ENCODE results near the gene MRPS2.
"Not testable (repeated sequence)": the region's sequence is repeated elsewhere in the genome, so short reads cannot be mapped to it uniquely, and the experiment has no call there.

The MRPS2 gene

DNA sequence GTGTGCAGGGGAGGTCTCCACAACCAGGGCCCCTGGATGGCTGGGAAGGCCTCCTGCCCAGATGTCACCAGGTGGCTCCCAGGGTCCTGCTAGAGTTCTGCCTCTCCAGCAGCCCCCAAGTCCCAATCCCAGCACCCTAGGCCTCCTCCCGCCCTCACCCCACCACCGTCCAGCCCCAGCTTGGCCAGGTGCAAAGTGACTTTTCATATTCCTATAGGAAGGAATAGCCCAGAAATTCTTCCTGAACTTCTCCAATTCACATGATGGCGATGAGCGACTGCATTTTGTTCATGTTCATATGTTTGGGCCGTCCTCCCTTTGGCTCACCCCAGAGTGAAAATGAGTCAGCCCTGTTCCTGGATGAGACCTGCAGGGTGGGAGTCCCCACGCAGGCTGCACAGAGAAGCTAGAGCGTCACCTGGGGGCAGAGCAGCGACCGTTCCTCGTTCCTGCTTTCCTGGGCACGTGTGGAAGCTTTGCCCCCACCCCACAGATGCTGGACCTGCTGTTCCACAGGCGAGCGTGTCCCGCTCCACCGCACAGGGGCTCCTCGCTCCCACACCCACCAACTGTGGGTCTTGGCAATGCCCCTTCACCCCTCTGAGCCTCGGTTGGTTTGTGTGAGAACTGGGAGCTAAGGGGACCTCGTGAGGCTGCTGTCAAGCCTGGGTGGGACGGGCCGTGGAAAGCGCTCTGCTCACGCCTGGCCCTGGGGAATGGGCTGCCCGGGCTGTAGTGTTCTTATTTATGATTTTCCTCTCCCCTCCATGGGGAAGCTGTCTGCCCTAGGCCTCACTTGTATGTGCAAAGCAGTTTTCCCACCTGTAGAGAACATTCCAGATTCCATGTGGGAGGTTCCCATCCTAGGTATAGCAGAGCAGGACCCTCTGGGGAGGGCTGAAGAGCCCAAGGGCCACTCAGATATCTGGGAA, 6.9 kb downstream of the MRPS2 start:
- Histone ChIP-seq H3K36me3 (ENCODE audit: insufficient read depth, low read length) (peaks cover 31% of the 10 kb centered on the region), H3K4me1 (ENCODE audit: insufficient read depth, low read length) (peaks cover 1% of the 10 kb centered on the region), H2AFZ (ENCODE audit: low read depth, low read length) (no peak overlapping the region), H3K27me3 (ENCODE audit: insufficient read depth, low read length) (no peaks in the 10 kb centered on the region), H3K9me3 (ENCODE audit: low read length) (no peaks in the 10 kb centered on the region), H3K4me3 (ENCODE audit: low read length) (no peak overlapping the region)

DNA sequence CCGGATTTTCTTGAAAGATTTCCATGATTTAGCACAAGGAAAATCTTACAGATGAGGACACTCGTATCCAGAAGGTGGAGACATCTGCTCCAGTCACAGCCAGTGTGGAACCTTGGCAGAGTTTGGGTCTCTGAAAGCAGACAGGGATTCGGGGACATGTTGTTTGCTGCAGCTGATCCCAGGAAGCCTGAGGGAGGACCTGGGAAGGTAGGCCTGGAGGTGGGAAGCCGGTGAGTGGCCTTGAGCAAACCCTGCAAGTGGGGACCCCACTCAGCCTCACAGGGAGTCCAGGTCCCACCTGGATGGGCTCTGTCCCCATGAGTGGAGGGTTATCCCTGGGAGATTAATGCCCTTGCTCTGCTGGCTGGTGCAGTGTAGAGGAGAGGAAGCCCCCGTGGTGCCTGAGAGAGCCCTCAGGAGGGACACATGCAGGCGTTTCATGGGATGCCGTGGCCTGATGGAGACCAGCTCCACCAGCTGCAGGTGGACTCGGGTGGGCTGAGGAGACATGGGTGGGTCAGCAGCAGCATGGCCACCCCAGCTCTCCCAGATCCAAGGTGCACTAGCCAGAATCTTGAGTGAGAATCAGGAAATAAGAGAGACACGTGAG, 7.8 kb downstream of the MRPS2 start:
- no peaks in the 10 kb centered on the region for H3K9me3 ChIP-seq (ENCODE audit: low read length)
- no peak overlapping the region for H3K4me3 ChIP-seq (ENCODE audit: low read length)
- H3K36me3 ChIP-seq (ENCODE audit: insufficient read depth, low read length): peaks cover 21% of the 10 kb centered on the region
- no peak overlapping the region for H2AFZ ChIP-seq (ENCODE audit: low read depth, low read length)
- no peaks in the 10 kb centered on the region for H3K27me3 ChIP-seq (ENCODE audit: insufficient read depth, low read length)
- H3K4me1 ChIP-seq (ENCODE audit: insufficient read depth, low read length): peaks cover 2% of the 10 kb centered on the region

DNA sequence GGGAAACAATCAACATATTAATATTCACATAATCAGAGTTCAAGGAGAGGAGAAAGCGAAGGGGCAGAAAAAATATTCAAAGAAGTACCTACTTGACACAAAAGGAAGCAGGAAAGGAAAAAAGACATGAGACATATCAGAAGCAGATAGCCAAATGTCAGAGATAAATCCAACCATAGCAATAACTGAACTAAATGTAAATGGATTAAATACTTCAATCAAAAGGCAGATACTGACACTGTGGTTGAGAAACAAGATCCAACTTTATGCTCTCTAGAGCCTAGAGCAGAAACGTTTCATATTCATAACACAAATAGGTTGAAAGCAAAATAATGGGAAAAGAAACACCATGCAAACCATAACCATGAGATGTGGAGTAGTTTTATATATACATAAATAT, 9.0 kb downstream of the MRPS2 start:
- Histone ChIP-seq H2AFZ (ENCODE audit: low read depth, low read length) (no peak overlapping the region), H3K4me1 (ENCODE audit: insufficient read depth, low read length) (peaks cover 2% of the 10 kb centered on the region), H3K27me3 (ENCODE audit: insufficient read depth, low read length) (no peaks in the 10 kb centered on the region), H3K9me3 (ENCODE audit: low read length) (no peaks in the 10 kb centered on the region), H3K36me3 (ENCODE audit: insufficient read depth, low read length) (peaks cover 10% of the 10 kb centered on the region), H3K4me3 (ENCODE audit: low read length) (no peak overlapping the region)

DNA sequence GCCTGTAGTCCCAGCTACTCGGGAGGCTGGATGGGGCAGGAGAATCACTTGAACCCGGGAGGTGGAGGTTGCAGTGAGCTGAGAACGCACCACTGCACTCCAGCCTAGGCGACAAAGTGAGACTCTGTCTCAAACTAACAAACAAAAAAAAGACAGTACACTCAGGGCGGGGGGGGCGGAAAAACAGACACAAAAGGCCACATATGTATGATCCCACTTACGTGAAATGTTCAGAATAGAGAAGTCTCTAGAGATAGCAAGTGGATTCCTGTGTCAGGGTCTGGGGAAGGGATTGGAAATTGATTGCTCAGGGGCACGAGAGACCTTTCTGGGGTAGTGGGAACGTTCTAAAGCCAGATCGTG, 11.7 kb downstream of the MRPS2 start:
- peaks cover 2% of the 10 kb centered on the region for H3K4me1 ChIP-seq (ENCODE audit: insufficient read depth, low read length)
- H3K27me3 ChIP-seq (ENCODE audit: insufficient read depth, low read length): no peaks in the 10 kb centered on the region
- H3K4me3 ChIP-seq (ENCODE audit: low read length): no peak overlapping the region
- no peak overlapping the region for H2AFZ ChIP-seq (ENCODE audit: low read depth, low read length)
- no peaks in the 10 kb centered on the region for H3K36me3 ChIP-seq (ENCODE audit: insufficient read depth, low read length)
- no peaks in the 10 kb centered on the region for H3K9me3 ChIP-seq (ENCODE audit: low read length)

DNA sequence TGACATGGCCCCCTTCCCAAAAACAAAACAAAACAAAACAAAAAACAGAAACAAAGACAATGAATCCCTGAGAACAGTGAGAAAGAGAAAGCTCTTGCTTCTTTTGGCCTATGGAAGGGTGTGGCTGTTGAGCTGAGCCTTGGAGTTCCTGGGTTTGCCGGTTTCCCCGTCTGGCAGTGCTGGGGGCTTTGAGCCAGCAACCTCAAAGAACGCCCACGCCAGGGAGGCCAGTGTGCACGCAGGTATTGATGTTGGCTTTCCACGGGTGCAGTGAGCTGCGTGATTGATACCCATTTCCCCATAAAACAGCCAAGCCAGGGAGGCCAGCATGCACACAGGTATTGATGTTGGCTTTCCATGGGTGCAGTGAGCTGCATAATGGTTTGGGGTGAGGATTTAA, 12.4 kb downstream of the MRPS2 start:
- peaks cover 2% of the 10 kb centered on the region for H3K4me1 ChIP-seq (ENCODE audit: insufficient read depth, low read length)
- H2AFZ ChIP-seq (ENCODE audit: low read depth, low read length): no peak overlapping the region
- no peaks in the 10 kb centered on the region for H3K27me3 ChIP-seq (ENCODE audit: insufficient read depth, low read length)
- H3K4me3 ChIP-seq (ENCODE audit: low read length): no peak overlapping the region
- no peaks in the 10 kb centered on the region for H3K9me3 ChIP-seq (ENCODE audit: low read length)
- H3K36me3 ChIP-seq (ENCODE audit: insufficient read depth, low read length): no peaks in the 10 kb centered on the region

DNA sequence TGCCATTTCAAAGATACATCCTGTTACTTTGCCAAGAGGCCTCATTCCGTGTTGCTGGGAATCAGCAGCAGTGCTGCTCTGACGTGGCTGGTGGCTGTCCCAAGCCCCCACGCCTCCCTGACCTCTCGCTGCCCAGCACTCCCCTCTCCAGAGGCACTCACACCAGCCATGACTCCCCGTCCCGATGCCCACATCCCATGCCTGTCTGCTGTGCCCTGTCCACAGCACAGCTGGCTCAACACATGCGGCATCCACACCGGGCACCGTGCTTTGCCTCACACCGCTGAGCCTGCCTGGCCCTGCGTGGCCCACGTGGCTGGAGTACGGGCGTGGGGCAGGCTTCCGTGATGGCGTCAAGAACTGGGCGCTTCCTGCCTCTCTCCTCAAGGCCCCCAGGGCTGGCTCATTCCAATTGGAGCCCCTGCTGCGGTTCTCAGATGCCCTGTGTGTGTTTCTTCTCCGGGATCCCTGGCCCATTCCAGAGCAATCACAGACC, 12.9 kb downstream of the MRPS2 start:
- no peak overlapping the region for H3K4me3 ChIP-seq (ENCODE audit: low read length)
- no peak overlapping the region for H2AFZ ChIP-seq (ENCODE audit: low read depth, low read length)
- H3K27me3 ChIP-seq (ENCODE audit: insufficient read depth, low read length): no peaks in the 10 kb centered on the region
- H3K4me1 ChIP-seq (ENCODE audit: insufficient read depth, low read length): peaks cover 2% of the 10 kb centered on the region
- no peaks in the 10 kb centered on the region for H3K36me3 ChIP-seq (ENCODE audit: insufficient read depth, low read length)
- no peaks in the 10 kb centered on the region for H3K9me3 ChIP-seq (ENCODE audit: low read length)

DNA sequence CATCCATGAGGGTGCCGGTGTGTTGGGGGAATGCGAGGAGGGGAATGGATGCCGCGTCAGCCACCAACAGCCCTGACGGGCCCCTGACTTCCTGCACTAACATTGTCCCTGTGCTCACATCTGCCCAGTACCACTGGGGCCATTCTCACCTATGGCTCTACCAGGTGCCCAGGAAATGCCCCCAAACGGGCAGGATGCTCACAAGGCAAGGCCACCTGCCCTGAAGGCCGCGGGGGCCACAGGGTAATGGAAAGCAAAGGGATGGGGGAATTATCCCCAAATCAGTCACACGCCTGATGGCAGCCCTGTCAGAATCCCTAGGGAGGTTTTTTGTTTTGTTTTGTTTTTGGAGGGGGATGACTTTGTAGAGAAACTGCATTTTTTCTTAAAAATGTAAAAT, 13.4 kb downstream of the MRPS2 start:
- not testable (repeated sequence) for H2AFZ ChIP-seq (ENCODE audit: low read depth, low read length); H3K9me3 ChIP-seq (ENCODE audit: low read length); H3K27me3 ChIP-seq (ENCODE audit: insufficient read depth, low read length); H3K4me3 ChIP-seq (ENCODE audit: low read length); H3K4me1 ChIP-seq (ENCODE audit: insufficient read depth, low read length); H3K36me3 ChIP-seq (ENCODE audit: insufficient read depth, low read length)

DNA sequence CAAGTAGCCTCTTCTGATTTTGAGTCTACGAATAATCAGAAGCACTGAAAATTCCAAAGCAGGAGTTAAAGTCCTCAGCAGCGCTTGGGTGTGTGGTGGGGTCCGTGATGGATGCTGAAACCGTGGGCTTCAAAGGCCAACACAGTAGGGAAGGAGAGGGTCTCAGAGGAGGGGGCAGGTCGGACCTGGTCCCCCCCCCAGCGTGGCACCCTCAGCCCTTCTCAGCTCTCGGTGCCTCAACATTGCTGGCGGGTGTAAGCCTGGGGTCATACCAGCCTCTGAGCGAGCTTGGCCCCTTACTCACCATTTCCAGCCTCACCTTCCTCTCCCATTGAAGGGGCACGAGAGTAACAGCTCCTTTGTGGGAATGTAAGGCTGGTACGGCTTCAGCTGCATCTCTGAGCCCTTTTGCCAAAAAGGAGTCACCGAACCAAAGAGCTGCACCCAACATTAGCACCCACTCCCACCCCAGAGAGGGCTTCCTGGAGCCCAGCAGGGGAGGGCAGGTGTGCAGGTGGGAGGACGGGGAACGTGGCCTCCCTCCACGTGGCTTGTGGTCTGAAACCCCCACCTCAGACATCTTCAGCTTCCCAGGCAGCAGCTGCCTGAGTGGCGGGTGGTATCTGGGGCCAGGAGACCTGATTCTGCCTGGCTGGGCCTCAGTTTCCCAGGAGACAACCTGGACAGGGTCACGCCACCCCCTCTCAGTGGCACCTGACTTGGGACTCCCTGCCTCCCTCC, 14.0 kb downstream of the MRPS2 start:
- peaks cover 2% of the 10 kb centered on the region for H3K4me1 ChIP-seq (ENCODE audit: insufficient read depth, low read length)
- no peaks in the 10 kb centered on the region for H3K36me3 ChIP-seq (ENCODE audit: insufficient read depth, low read length)
- H2AFZ ChIP-seq (ENCODE audit: low read depth, low read length): no peak overlapping the region
- peaks cover under 1% of the 10 kb centered on the region for H3K9me3 ChIP-seq (ENCODE audit: low read length)
- H3K27me3 ChIP-seq (ENCODE audit: insufficient read depth, low read length): no peaks in the 10 kb centered on the region
- H3K4me3 ChIP-seq (ENCODE audit: low read length): no peak overlapping the region

DNA sequence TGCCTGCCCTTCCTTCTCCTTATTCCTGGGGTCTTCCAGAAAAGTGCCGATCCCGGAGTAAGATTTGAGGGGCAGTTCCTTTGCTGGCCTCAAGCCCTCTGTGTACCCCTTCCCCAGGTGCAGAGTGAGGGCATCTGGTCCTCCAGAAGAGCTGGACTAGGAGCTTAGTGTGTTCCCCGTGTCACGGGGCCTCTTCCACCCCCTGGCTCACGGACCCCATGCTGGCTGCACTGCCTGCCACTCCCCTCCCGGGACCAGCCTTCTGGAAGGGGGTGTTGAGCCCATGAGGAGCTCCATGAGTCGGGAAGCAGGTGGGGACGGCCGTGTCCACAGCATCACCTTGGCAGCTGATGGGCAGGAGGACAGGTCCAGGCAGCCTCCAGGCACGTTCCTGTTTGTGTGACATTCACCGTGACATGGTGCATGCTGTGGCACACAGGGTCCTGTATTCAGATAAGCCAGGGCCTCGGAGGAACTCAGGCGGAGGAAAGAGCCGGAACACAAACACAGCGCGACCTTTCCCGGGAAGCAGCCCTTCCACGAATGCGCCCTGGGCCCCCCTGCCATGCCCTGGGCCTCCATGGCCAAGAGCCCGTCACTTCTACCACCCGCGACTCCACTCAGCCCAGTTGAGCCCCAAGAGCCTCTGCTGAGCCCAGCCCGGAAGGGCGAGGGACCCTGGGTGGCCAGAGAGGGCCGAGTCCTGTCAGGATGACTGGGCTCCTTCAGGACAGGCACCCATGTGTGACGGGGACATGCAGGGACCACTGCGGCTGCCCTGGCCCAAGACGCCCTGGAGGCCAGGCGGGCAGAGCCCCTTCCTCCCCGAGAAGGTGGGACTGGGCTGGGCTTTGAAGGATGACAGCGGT, 14.8 kb downstream of the MRPS2 start:
- no peaks in the 10 kb centered on the region for H3K36me3 ChIP-seq (ENCODE audit: insufficient read depth, low read length)
- H2AFZ ChIP-seq (ENCODE audit: low read depth, low read length): no peak overlapping the region
- H3K27me3 ChIP-seq (ENCODE audit: insufficient read depth, low read length): no peaks in the 10 kb centered on the region
- no peak overlapping the region for H3K4me3 ChIP-seq (ENCODE audit: low read length)
- peaks cover 2% of the 10 kb centered on the region for H3K9me3 ChIP-seq (ENCODE audit: low read length)
- H3K4me1 ChIP-seq (ENCODE audit: insufficient read depth, low read length): peaks cover 2% of the 10 kb centered on the region

DNA sequence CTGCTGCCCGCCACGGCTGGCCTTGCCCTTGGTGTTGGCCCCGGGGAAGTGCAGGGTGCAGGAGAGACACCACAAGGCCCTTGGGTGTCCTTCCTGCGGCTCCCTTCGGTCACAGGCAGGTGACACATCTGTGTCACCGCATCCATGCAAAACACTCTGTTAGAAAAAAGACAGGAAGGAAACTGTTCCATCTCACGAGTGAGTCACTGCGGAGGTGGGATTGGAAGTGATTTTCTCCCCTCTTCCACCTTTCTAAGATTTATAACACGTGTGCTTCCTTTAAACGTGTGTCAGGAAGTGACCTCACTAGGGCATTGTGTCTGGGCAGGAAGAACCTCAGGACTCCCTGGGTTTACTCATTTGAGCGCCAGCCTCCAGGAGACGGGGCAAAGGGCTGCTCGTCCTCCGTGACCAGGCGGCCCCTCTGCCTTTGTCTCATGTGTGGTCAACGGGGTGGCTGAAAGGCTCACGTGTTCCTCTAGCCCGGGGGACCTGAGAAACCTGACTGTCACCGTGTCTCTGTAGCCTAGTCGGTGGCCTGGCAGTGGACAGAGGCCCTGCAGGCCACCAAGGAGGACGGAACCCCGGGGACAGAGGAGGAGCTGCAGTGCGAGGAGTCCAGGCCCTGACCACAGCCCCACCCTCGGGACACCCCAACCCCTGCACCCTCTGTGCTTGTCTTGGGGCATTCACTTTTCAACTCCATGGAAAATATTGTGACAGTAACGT, 15.8 kb downstream of the MRPS2 start:
- H3K27me3 ChIP-seq (ENCODE audit: insufficient read depth, low read length): peaks cover 3% of the 10 kb centered on the region
- no peak overlapping the region for H2AFZ ChIP-seq (ENCODE audit: low read depth, low read length)
- H3K9me3 ChIP-seq (ENCODE audit: low read length): peaks cover 2% of the 10 kb centered on the region
- H3K4me1 ChIP-seq (ENCODE audit: insufficient read depth, low read length): peaks cover 2% of the 10 kb centered on the region
- H3K4me3 ChIP-seq (ENCODE audit: low read length): no peak overlapping the region
- H3K36me3 ChIP-seq (ENCODE audit: insufficient read depth, low read length): no peaks in the 10 kb centered on the region

DNA sequence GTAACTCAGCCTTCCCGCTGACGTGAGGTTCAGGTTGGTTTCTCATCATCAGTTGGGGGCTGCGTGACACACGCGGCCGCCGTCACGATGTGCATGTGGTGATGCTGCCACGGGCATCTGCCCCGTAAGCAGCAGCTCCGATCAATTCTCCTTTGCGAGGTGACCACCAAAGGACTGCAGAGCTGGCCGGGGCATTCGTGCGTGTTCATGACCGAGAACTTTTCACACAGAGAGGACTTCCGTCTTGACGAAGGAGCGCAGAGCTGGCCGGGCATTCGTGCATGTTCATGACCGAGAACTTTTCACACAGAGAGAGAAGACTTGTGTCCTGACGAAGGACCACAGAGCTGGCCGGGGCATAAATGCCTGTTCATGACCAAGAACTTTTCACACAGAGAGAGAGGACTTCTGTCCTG, 16.9 kb downstream of the MRPS2 start:
- Histone ChIP-seq H3K4me1 (ENCODE audit: insufficient read depth, low read length) (peaks cover under 1% of the 10 kb centered on the region), H3K27me3 (ENCODE audit: insufficient read depth, low read length) (peaks cover 3% of the 10 kb centered on the region), H3K36me3 (ENCODE audit: insufficient read depth, low read length) (no peaks in the 10 kb centered on the region), H3K9me3 (ENCODE audit: low read length) (peaks cover 2% of the 10 kb centered on the region), H3K4me3 (ENCODE audit: low read length) (no peak overlapping the region), H2AFZ (ENCODE audit: low read depth, low read length) (no peak overlapping the region)

Measured in neuron (in vitro differentiated cells).